ENCODE measurements around the gene RNF41. TPM values are rescaled to one million over a fixed set of nuclear protein-coding genes. Genes with fewer than 3 reads are reported as not detected.
A peak's percentile ranks its signal among the peaks of the same experiment; 100 is the strongest.

RNF41 gene
- total RNA-seq, 1 experiment from 2014 or later, result 57.4 TPM

DNA sequence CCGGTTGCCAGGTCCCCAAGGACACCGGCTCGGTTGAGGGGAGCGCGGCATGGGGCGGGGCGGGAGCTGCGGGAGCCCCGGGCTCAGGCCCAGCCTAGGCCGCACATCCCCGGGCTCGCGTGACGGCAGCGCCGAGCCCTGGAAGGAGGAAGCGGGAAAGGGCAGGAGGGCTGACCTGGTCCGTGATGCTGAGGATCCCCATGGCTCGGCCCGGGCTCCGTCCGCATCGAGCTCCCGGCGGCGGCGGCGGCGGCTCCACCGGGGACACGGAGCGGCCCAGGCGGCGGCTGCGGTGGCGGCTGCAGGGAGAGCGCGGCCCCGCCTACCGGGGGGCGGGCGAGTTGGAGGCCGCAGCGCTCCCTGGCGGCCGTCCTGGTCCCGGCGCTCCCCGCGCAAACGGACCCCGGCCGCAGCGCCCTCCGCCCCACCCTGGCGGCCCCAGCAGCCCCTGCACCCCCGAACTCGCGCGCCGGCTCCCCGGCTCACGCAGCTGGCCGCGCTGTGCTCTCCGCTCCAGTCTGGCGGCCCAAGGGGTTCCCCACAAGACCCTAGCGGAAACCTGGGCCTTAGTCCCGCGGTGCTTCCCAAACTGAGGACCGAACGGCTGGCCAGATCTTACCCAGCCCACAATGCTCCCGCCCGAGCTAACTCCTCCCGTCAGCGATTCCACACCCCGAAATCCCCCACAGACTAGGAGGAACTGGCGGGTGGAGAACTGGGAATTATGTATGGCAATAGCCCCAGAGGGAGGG, 36.5 kb upstream of the RNF41 start, which contains the start of gene ANKRD52 (continued):
- TF ChIP-seq, protein P1, sequence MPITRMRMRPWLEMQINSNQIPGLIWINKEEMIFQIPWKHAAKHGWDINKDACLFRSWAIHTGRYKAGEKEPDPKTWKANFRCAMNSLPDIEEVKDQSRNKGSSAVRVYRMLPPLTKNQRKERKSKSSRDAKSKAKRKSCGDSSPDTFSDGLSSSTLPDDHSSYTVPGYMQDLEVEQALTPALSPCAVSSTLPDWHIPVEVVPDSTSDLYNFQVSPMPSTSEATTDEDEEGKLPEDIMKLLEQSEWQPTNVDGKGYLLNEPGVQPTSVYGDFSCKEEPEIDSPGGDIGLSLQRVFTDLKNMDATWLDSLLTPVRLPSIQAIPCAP (CRISPR knock-in tag; IDR thresholded peaks at IDR 0.05), result peak; percentile 62; the same call in 1 of the 2 replicates
- TF ChIP-seq SP1 (CRISPR knock-in tag; conservative IDR thresholded peaks at IDR 0.05), result peak; percentile 92
- no peak for TF ChIP-seq ZNF423 (CRISPR knock-in tag; IDR thresholded peaks at IDR 0.05)
- TF ChIP-seq, protein P2, sequence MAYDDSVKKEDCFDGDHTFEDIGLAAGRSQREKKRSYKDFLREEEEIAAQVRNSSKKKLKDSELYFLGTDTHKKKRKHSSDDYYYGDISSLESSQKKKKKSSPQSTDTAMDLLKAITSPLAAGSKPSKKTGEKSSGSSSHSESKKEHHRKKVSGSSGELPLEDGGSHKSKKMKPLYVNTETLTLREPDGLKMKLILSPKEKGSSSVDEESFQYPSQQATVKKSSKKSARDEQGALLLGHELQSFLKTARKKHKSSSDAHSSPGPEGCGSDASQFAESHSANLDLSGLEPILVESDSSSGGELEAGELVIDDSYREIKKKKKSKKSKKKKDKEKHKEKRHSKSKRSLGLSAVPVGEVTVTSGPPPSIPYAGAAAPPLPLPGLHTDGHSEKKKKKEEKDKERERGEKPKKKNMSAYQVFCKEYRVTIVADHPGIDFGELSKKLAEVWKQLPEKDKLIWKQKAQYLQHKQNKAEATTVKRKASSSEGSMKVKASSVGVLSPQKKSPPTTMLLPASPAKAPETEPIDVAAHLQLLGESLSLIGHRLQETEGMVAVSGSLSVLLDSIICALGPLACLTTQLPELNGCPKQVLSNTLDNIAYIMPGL (CRISPR knock-in tag; IDR thresholded peaks at IDR 0.05), result peak; percentile 88
- no peak for TF ChIP-seq ZNF671 (CRISPR knock-in tag; IDR thresholded peaks at IDR 0.05)
- no peak for TF ChIP-seq ZNF138 (CRISPR knock-in tag; conservative IDR thresholded peaks at IDR 0.05)
- TF ChIP-seq, protein P3, sequence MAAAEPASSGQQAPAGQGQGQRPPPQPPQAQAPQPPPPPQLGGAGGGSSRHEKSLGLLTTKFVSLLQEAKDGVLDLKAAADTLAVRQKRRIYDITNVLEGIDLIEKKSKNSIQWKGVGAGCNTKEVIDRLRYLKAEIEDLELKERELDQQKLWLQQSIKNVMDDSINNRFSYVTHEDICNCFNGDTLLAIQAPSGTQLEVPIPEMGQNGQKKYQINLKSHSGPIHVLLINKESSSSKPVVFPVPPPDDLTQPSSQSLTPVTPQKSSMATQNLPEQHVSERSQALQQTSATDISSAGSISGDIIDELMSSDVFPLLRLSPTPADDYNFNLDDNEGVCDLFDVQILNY (CRISPR knock-in tag; IDR thresholded peaks at IDR 0.05), result peak; percentile 51; the same call in 1 of the 2 replicates
- TF ChIP-seq SMAD4 (CRISPR knock-in tag; IDR thresholded peaks at IDR 0.05), result no peak
- no peak for TF ChIP-seq EMX1 (CRISPR knock-in tag; IDR thresholded peaks at IDR 0.05)
- TF ChIP-seq FOXP1 (CRISPR knock-in tag; IDR thresholded peaks at IDR 0.05; ENCODE audit: borderline replicate concordance), result 0 out of 2 replicates have a peak, but pooled peaks have one; percentile 32
- TF ChIP-seq, protein P4, sequence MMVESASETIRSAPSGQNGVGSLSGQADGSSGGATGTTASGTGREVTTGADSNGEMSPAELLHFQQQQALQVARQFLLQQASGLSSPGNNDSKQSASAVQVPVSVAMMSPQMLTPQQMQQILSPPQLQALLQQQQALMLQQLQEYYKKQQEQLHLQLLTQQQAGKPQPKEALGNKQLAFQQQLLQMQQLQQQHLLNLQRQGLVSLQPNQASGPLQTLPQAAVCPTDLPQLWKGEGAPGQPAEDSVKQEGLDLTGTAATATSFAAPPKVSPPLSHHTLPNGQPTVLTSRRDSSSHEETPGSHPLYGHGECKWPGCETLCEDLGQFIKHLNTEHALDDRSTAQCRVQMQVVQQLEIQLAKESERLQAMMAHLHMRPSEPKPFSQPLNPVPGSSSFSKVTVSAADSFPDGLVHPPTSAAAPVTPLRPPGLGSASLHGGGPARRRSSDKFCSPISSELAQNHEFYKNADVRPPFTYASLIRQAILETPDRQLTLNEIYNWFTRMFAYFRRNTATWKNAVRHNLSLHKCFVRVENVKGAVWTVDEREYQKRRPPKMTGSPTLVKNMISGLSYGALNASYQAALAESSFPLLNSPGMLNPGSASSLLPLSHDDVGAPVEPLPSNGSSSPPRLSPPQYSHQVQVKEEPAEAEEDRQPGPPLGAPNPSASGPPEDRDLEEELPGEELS (CRISPR knock-in tag; IDR thresholded peaks at IDR 0.05), result peak; percentile 94
- TF ChIP-seq ZNF263 (CRISPR knock-in tag; IDR thresholded peaks at IDR 0.05; ENCODE audit: low read depth), result peak; percentile 38; the same call in 1 of the 2 replicates
- TF ChIP-seq NFE2L1 (CRISPR knock-in tag; IDR thresholded peaks at IDR 0.05), result no peak
- TF ChIP-seq, protein P5, sequence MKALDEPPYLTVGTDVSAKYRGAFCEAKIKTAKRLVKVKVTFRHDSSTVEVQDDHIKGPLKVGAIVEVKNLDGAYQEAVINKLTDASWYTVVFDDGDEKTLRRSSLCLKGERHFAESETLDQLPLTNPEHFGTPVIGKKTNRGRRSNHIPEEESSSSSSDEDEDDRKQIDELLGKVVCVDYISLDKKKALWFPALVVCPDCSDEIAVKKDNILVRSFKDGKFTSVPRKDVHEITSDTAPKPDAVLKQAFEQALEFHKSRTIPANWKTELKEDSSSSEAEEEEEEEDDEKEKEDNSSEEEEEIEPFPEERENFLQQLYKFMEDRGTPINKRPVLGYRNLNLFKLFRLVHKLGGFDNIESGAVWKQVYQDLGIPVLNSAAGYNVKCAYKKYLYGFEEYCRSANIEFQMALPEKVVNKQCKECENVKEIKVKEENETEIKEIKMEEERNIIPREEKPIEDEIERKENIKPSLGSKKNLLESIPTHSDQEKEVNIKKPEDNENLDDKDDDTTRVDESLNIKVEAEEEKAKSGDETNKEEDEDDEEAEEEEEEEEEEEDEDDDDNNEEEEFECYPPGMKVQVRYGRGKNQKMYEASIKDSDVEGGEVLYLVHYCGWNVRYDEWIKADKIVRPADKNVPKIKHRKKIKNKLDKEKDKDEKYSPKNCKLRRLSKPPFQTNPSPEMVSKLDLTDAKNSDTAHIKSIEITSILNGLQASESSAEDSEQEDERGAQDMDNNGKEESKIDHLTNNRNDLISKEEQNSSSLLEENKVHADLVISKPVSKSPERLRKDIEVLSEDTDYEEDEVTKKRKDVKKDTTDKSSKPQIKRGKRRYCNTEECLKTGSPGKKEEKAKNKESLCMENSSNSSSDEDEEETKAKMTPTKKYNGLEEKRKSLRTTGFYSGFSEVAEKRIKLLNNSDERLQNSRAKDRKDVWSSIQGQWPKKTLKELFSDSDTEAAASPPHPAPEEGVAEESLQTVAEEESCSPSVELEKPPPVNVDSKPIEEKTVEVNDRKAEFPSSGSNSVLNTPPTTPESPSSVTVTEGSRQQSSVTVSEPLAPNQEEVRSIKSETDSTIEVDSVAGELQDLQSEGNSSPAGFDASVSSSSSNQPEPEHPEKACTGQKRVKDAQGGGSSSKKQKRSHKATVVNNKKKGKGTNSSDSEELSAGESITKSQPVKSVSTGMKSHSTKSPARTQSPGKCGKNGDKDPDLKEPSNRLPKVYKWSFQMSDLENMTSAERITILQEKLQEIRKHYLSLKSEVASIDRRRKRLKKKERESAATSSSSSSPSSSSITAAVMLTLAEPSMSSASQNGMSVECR (CRISPR knock-in tag; IDR thresholded peaks at IDR 0.05; ENCODE audit: borderline replicate concordance), result peak; percentile 30; the same call in 1 of the 2 replicates

DNA sequence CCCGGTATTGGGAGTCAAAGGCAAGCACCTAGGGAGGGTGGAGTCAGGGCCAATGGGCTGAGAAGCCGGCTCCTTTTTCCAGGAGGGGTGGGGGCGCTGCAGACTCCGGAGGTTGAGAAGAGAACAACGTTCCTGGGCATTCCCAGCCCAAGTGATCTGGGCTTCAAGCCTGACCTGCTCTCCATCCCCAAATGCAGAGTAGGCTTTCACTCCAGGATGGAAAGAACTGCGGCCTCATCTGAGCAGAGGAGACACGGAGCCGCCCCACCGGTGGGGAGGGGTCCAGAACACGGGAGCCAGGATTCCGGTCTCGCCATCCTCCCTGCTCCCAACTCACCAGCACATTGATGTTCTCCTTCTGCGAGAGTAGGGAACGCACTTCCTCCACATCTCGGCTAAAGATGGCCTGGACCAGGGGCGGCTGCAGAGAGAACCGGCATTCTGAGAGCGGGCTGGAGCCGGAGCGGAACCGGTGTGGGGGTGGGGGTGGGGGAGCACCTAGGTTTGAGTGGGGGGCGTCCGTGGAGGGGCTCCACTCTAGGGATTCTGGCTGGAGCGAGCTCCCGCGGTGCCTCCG, 35.9 kb upstream of the RNF41 start:
- H3K4me1 Mint-ChIP-seq, result peaks cover 18% of the 10 kb centered on the region
- H3K9me3 Mint-ChIP-seq, result no peaks in the 10 kb centered on the region
- 0 out of 2 replicates have a peak, but pooled peaks cover 4% of the 10 kb centered on the region for H3K27me3 Mint-ChIP-seq (ENCODE audit: low read depth)
- peak; percentile 77 for DNase-seq (ENCODE audit: low spot score)
- peak overlapping the region; percentile 95 for H3K4me3 Mint-ChIP-seq
- H3K27ac Mint-ChIP-seq, result peak overlapping the region; percentile 92
- POLR2A ChIA-PET, result interaction anchor here (0.6 to 2.9 kb wide), 7 partner anchors 10 to 154 kb away, joined by 3 to 16 read pairs (median 3); partner anchors contain the start of genes COQ10A, PAN2, RNF41 and SMARCC2
- peaks cover 35% of the 10 kb centered on the region for H3K36me3 Mint-ChIP-seq
- CTCF ChIA-PET, result interaction anchor here (0.6 to 4.9 kb wide), 32 partner anchors 10 to 379 kb away, joined by 3 to 66 read pairs (median 6); partner anchors contain the start of genes COQ10A, ESYT1, GLS2 and IL23A
- TF ChIP-seq GTF2I (CRISPR knock-in tag; conservative IDR thresholded peaks at IDR 0.05) (no peak), EMX1 (CRISPR knock-in tag; IDR thresholded peaks at IDR 0.05) (no peak), JAZF1 (CRISPR knock-in tag; IDR thresholded peaks at IDR 0.05) (no peak), NR3C1 (CRISPR knock-in tag; conservative IDR thresholded peaks at IDR 0.05; ENCODE audit: low read depth) (0 out of 2 replicates have a peak, but pooled peaks have one; percentile 0)
- TF ChIP-seq, protein P6, sequence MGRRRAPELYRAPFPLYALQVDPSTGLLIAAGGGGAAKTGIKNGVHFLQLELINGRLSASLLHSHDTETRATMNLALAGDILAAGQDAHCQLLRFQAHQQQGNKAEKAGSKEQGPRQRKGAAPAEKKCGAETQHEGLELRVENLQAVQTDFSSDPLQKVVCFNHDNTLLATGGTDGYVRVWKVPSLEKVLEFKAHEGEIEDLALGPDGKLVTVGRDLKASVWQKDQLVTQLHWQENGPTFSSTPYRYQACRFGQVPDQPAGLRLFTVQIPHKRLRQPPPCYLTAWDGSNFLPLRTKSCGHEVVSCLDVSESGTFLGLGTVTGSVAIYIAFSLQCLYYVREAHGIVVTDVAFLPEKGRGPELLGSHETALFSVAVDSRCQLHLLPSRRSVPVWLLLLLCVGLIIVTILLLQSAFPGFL (CRISPR knock-in tag; IDR thresholded peaks at IDR 0.05; ENCODE audit: borderline replicate concordance), result no peak
- TF ChIP-seq, protein P7, sequence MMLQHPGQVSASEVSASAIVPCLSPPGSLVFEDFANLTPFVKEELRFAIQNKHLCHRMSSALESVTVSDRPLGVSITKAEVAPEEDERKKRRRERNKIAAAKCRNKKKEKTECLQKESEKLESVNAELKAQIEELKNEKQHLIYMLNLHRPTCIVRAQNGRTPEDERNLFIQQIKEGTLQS (CRISPR knock-in tag; conservative IDR thresholded peaks at IDR 0.05), result no peak
- TF ChIP-seq, protein P8, sequence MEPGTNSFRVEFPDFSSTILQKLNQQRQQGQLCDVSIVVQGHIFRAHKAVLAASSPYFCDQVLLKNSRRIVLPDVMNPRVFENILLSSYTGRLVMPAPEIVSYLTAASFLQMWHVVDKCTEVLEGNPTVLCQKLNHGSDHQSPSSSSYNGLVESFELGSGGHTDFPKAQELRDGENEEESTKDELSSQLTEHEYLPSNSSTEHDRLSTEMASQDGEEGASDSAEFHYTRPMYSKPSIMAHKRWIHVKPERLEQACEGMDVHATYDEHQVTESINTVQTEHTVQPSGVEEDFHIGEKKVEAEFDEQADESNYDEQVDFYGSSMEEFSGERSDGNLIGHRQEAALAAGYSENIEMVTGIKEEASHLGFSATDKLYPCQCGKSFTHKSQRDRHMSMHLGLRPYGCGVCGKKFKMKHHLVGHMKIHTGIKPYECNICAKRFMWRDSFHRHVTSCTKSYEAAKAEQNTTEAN (CRISPR knock-in tag; IDR thresholded peaks at IDR 0.05), result no peak
- ATAC-seq, result peak; percentile 79

All from WTC11 (cell line).